ENCODE data around the gene CFAP298.

DNA sequence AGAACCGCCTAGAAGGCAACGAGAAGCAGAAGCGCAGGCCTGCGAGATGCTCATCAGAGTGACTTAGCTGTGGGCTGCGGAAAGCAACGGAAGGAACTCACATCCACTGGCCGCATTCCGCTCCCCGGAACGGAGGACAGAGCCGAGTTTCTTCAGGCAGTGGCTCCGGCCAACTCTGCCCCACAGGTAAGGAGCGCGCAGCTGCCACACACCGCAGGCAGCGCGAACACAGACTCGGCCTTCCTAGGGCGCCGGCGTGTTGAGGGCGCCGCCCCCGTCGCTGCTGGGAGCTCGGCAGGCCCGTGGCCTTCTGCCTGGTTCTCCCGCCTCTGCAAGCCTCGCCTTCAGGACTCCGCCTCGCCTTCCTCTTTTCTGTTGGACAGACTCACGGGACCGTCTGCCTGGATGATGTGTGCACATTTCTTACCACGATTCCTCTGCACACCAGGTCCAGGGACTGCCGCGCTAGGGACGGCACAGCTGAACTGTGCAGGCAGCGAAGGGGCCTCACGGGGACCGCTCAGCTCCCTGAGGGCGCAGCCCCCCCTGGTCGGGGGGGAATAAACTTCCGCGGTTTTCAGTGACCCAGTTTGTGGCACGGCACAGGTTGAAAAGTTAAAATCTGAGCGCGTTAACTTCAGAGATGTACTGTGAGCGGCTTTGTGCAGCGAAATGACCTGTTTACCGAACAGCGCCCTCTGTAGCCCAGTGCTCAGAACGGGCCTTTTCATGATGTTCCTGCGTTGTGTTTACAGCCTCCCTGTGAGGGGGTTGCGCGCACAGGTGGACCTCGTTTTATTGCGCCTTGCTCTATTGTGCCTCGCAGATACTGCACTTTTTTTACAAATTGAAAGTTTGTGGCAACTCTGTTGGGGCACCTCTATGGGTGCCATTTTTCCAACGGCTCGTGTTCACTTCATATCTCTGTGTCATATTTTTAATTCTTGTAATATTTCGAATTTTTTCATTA, 42.6 kb downstream of the CFAP298 start:
- TF ChIP-seq, protein P1, sequence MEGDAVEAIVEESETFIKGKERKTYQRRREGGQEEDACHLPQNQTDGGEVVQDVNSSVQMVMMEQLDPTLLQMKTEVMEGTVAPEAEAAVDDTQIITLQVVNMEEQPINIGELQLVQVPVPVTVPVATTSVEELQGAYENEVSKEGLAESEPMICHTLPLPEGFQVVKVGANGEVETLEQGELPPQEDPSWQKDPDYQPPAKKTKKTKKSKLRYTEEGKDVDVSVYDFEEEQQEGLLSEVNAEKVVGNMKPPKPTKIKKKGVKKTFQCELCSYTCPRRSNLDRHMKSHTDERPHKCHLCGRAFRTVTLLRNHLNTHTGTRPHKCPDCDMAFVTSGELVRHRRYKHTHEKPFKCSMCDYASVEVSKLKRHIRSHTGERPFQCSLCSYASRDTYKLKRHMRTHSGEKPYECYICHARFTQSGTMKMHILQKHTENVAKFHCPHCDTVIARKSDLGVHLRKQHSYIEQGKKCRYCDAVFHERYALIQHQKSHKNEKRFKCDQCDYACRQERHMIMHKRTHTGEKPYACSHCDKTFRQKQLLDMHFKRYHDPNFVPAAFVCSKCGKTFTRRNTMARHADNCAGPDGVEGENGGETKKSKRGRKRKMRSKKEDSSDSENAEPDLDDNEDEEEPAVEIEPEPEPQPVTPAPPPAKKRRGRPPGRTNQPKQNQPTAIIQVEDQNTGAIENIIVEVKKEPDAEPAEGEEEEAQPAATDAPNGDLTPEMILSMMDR (IDR thresholded peaks at IDR 0.05): peak; percentile 75 to 86 (median 78)
- no peak for TF ChIP-seq POLR2A (IDR thresholded peaks at IDR 0.05)
- peak in 1 of 2 donors; percentile 63 for TF ChIP-seq EP300 (IDR thresholded peaks at IDR 0.05)

Data from tibial nerve (tissue), 4 donors.